ENCODE data around the gene DCTN5. TPM values are rescaled to one million over a fixed set of nuclear protein-coding genes. Genes with fewer than 3 reads are reported as not detected.
"Not testable (repeated sequence)": the region's sequence is repeated elsewhere in the genome, so short reads cannot be mapped to it uniquely, and the experiment has no call there.

The DCTN5 gene
- total RNA-seq, 2 donors from 2014 or later = 38.8 to 63.6 TPM

GRCh38 chr16:23710008-23710407, 68.7 kb downstream of the DCTN5 start:
- no peak overlapping the region for H3K4me3 ChIP-seq
- no peaks in the 10 kb centered on the region for H3K9me3 ChIP-seq
- H3K36me3 ChIP-seq = no peaks in the 10 kb centered on the region
- H3K4me1 ChIP-seq (replicated peaks) = no peaks in the 10 kb centered on the region
- DNase-seq (ENCODE audit: low spot score) = no peak
- H3K27ac ChIP-seq = no peak overlapping the region
- intact Hi-C loops (cut with DNase I) = no loop called here
- 85% methylated on average over 2 of the region's 2 CpGs for WGBS
- H3K27me3 ChIP-seq (replicated peaks; ENCODE audit: insufficient read depth) = peaks cover 9% of the 10 kb centered on the region
- no peak for TF ChIP-seq POLR2A (IDR thresholded peaks at IDR 0.05)
- no peak for TF ChIP-seq CTCF (IDR thresholded peaks at IDR 0.05)
- TF ChIP-seq POLR2AphosphoS5 (IDR thresholded peaks at IDR 0.05) = no peak

DNA sequence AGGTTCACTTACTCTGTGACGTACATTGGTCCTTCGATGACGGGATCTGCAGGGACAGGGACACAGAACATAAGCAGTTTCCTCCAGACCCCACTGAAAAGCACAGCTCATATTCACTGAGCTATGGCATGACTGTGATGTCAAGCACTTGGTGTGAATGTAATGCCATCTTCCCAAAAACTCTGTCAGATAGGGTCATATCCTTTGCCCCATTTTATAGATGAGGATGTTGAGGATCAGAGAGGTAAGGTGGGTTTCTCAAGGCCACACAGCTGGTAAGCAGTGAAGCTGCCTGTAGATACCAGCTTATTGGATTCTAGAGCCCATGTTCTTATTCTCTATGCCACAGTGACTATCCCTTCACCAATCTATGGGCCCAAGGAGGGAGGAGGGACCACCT, 69.2 kb downstream of the DCTN5 start:
- Histone ChIP-seq H3K4me3 (no peak overlapping the region), H3K9me3 (no peaks in the 10 kb centered on the region), H3K27ac (no peak overlapping the region), H3K36me3 (no peaks in the 10 kb centered on the region), H3K27me3 (replicated peaks; ENCODE audit: insufficient read depth) (peaks cover 9% of the 10 kb centered on the region), H3K4me1 (replicated peaks) (no peaks in the 10 kb centered on the region)
- DNase-seq (ENCODE audit: low spot score) = no peak
- no peak for TF ChIP-seq CTCF (IDR thresholded peaks at IDR 0.05)
- 91% methylated on average over 3 of the region's 3 CpGs for WGBS
- intact Hi-C loops (cut with DNase I) = no loop called here

GRCh38 chr16:23711785-23712184, 70.5 kb downstream of the DCTN5 start:
- TF ChIP-seq POLR2A (IDR thresholded peaks at IDR 0.05) (no peak), POLR2AphosphoS5 (IDR thresholded peaks at IDR 0.05) (no peak), CTCF (IDR thresholded peaks at IDR 0.05) (no peak)
- no peak overlapping the region for H3K27ac ChIP-seq
- H3K4me1 ChIP-seq (replicated peaks) = no peaks in the 10 kb centered on the region
- peaks cover 9% of the 10 kb centered on the region for H3K27me3 ChIP-seq (replicated peaks; ENCODE audit: insufficient read depth)
- H3K9me3 ChIP-seq = no peaks in the 10 kb centered on the region
- DNase-seq (ENCODE audit: low spot score) = no peak
- no peak overlapping the region for H3K4me3 ChIP-seq
- intact Hi-C loops (cut with DNase I) = no loop called here
- H3K36me3 ChIP-seq = no peaks in the 10 kb centered on the region
- 67% methylated on average over 4 of the region's 4 CpGs for WGBS

- no peaks in the 10 kb centered on the region for H3K9me3 ChIP-seq
- H3K27me3 ChIP-seq (replicated peaks; ENCODE audit: insufficient read depth) = peaks cover 9% of the 10 kb centered on the region
- WGBS = 1% methylated on average over 24 of the region's 37 CpGs
- TF ChIP-seq POLR2AphosphoS5 (IDR thresholded peaks at IDR 0.05) = no peak
- peak; percentile 31 for TF ChIP-seq POLR2A (IDR thresholded peaks at IDR 0.05)
- H3K4me1 ChIP-seq (replicated peaks) = no peaks in the 10 kb centered on the region
- intact Hi-C loops (cut with DNase I) = no loop called here
- no peak within 1 kb of the TSS for H3K4me3 ChIP-seq
- no peak for DNase-seq (ENCODE audit: low spot score)
- H3K27ac ChIP-seq = no peak within 1 kb of the TSS
- H3K36me3 ChIP-seq = no peaks in the 10 kb centered on the region
Measured at GRCh38 chr16:23712976-23713375, 71.7 kb downstream of the DCTN5 start, which contains the start of gene ERN2. Gene ERN2, minus strand, starts transcription at chr16:23713222. Its CDS starts 35 bp downstream, at chr16:23713187.

- Histone ChIP-seq H3K4me1 (replicated peaks) (no peaks in the 10 kb centered on the region), H3K9me3 (no peaks in the 10 kb centered on the region), H3K36me3 (no peaks in the 10 kb centered on the region), H3K27me3 (replicated peaks; ENCODE audit: insufficient read depth) (peaks cover 9% of the 10 kb centered on the region), H3K27ac (no peak overlapping the region), H3K4me3 (no peak overlapping the region)
- DNase-seq (ENCODE audit: low spot score) = no peak
- intact Hi-C loops (cut with DNase I) = no loop called here
- WGBS = 78% methylated on average over 5 of the region's 5 CpGs
- TF ChIP-seq CTCF (IDR thresholded peaks at IDR 0.05) = no peak
- TF ChIP-seq POLR2AphosphoS5 (IDR thresholded peaks at IDR 0.05) = no peak
- no peak for TF ChIP-seq POLR2A (IDR thresholded peaks at IDR 0.05)
Measured at GRCh38 chr16:23716484-23716883, 75.2 kb downstream of the DCTN5 start.

GRCh38 chr16:23722613-23723240, 81.5 kb downstream of the DCTN5 start:
- DNase-seq (ENCODE audit: low spot score); intact Hi-C loops (cut with DNase I); H3K27ac ChIP-seq; H3K4me1 ChIP-seq (replicated peaks); H3K9me3 ChIP-seq; H3K27me3 ChIP-seq (replicated peaks; ENCODE audit: insufficient read depth); H3K4me3 ChIP-seq; H3K36me3 ChIP-seq: not testable (repeated sequence)
- 81% methylated on average over 9 of the region's 9 CpGs for WGBS
